Calu3 (cell line): ENCODE data around the gene KHDC3L. TPM values are rescaled to one million over a fixed set of nuclear protein-coding genes. Genes with fewer than 3 reads are reported as not detected.

Source experiments
- Bru-seq: library from RNA; stranded (reverse); fragments of 400-500 nt; gene quantifications from one replicate; lab custom pipeline; 2021; lab: Mats Ljungman, UMichigan
- BruChase-seq, 2 experiments: library from RNA; stranded (reverse); fragments of 400-500 nt; gene quantifications; one replicate each; lab custom pipeline; 2021; lab: Mats Ljungman, UMichigan
- BruUV-seq: library from RNA; stranded (reverse); fragments of 400-500 nt; replicated peaks from 2 replicates; lab custom pipeline; 2021; lab: Mats Ljungman, UMichigan
- CTCF ChIA-PET: fragments of 300-600 bp; sonication (Branson Sonifier 250); formaldehyde crosslinking; loops from one replicate; lab custom pipeline; 2022; ENCODE audit warnings: antibody characterized with exemption; lab: Charles Lee
- DNase-seq: peaks from one replicate; pipeline ENCODE4 v3.0.0; 2022
- H3K27ac Mint-ChIP-seq: one replicate; pipeline ENCODE4 v1.8.0; 2022; ENCODE audit warnings: mixed read lengths; ENCODE audit not compliant: unreplicated experiment
- H3K27me3 Mint-ChIP-seq: one replicate; pipeline ENCODE4 v1.8.0; 2022; ENCODE audit warnings: mixed read lengths; ENCODE audit not compliant: unreplicated experiment
- H3K36me3 Mint-ChIP-seq: one replicate; pipeline ENCODE4 v1.8.0; 2022; ENCODE audit warnings: mild to moderate bottlenecking, moderate library complexity, mixed read lengths; ENCODE audit not compliant: insufficient read depth, unreplicated experiment
- H3K4me1 Mint-ChIP-seq: one replicate; pipeline ENCODE4 v1.8.0; 2022; ENCODE audit warnings: mild to moderate bottlenecking, low read depth, mixed read lengths; ENCODE audit not compliant: unreplicated experiment
- H3K4me3 Mint-ChIP-seq: one replicate; pipeline ENCODE4 v1.8.0; 2022; ENCODE audit warnings: mild to moderate bottlenecking, low read depth, moderate library complexity, mixed read lengths; ENCODE audit not compliant: unreplicated experiment
- H3K9me3 Mint-ChIP-seq: one replicate; pipeline ENCODE4 v1.8.0; 2022; ENCODE audit warnings: low read depth, mixed read lengths; ENCODE audit not compliant: unreplicated experiment
- intact Hi-C: fragments of 100-400 bp; cut with micrococcal nuclease; formaldehyde crosslinking; loops from one replicate; pipeline ENCODE4 v1.10.0; 2022; ENCODE audit not compliant: unreplicated experiment
- long read RNA-seq: library from polyadenylated mRNA; stranded (forward); transcript quantifications from one replicate; pipeline ENCODE4 v2.0.0, GENCODE V29; 2022
- total RNA-seq: library from RNA; stranded (reverse); gene quantifications from 2 replicates; pipeline ENCODE4 v1.2.3, GENCODE V29; 2022
- TF ChIP-seq, protein P1 (sequence below): fragments of 200-600 bp; IDR thresholded peaks from one replicate; pipeline ENCODE4 v1.8.0; 2022; ENCODE audit warnings: antibody characterized with exemption; ENCODE audit not compliant: unreplicated experiment

Gene KHDC3L, protein sequence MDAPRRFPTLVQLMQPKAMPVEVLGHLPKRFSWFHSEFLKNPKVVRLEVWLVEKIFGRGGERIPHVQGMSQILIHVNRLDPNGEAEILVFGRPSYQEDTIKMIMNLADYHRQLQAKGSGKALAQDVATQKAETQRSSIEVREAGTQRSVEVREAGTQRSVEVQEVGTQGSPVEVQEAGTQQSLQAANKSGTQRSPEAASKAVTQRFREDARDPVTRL
- not detected in 2 replicates for total RNA-seq
- Bru-seq, nascent RNA = not detected
- BruChase-seq, experiment 1, labeled RNA remaining after a 6-hour chase = not detected
- BruChase-seq, experiment 2, labeled RNA remaining after a 2-hour chase = not detected
- long read RNA-seq = 0 reads

DNA sequence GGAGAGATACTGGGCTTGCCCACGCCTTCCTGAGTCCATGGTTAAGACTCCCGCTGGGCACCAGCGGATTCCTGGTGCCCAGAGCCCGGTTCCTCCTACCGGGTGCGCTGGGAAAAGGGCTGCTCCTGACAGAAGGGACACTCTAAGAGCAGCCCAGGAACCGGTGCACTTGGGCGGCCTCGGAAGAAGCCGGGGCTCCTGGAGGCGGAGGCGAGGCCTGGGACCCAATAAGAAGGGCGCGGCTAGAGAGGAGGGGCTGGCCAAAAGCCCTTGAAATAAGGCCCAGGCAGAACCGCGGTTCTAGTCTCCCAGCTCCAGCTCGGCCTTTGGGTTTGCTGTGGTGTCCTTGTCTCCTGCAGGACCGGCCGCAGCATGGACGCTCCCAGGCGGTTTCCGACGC lies at the start of gene KHDC3L:
Gene KHDC3L (plus strand): TSS at position 301 of the 400 bp plus-strand sequence. CDS start 72 bp downstream, at position 373.
- CTCF ChIA-PET = no interaction called here
- H3K27me3 Mint-ChIP-seq = no peaks in the 10 kb centered on the region
- H3K9me3 Mint-ChIP-seq = no peaks in the 10 kb centered on the region
- H3K4me1 Mint-ChIP-seq = no peaks in the 10 kb centered on the region
- DNase-seq = no peak
- no peaks in the 10 kb centered on the region for H3K36me3 Mint-ChIP-seq
- intact Hi-C loops = no loop called here
- no TSS peak for BruUV-seq
- no peak within 1 kb of the TSS for H3K4me3 Mint-ChIP-seq
- no peak within 1 kb of the TSS for H3K27ac Mint-ChIP-seq
- TF ChIP-seq, protein P1, sequence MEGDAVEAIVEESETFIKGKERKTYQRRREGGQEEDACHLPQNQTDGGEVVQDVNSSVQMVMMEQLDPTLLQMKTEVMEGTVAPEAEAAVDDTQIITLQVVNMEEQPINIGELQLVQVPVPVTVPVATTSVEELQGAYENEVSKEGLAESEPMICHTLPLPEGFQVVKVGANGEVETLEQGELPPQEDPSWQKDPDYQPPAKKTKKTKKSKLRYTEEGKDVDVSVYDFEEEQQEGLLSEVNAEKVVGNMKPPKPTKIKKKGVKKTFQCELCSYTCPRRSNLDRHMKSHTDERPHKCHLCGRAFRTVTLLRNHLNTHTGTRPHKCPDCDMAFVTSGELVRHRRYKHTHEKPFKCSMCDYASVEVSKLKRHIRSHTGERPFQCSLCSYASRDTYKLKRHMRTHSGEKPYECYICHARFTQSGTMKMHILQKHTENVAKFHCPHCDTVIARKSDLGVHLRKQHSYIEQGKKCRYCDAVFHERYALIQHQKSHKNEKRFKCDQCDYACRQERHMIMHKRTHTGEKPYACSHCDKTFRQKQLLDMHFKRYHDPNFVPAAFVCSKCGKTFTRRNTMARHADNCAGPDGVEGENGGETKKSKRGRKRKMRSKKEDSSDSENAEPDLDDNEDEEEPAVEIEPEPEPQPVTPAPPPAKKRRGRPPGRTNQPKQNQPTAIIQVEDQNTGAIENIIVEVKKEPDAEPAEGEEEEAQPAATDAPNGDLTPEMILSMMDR = no peak

DNA sequence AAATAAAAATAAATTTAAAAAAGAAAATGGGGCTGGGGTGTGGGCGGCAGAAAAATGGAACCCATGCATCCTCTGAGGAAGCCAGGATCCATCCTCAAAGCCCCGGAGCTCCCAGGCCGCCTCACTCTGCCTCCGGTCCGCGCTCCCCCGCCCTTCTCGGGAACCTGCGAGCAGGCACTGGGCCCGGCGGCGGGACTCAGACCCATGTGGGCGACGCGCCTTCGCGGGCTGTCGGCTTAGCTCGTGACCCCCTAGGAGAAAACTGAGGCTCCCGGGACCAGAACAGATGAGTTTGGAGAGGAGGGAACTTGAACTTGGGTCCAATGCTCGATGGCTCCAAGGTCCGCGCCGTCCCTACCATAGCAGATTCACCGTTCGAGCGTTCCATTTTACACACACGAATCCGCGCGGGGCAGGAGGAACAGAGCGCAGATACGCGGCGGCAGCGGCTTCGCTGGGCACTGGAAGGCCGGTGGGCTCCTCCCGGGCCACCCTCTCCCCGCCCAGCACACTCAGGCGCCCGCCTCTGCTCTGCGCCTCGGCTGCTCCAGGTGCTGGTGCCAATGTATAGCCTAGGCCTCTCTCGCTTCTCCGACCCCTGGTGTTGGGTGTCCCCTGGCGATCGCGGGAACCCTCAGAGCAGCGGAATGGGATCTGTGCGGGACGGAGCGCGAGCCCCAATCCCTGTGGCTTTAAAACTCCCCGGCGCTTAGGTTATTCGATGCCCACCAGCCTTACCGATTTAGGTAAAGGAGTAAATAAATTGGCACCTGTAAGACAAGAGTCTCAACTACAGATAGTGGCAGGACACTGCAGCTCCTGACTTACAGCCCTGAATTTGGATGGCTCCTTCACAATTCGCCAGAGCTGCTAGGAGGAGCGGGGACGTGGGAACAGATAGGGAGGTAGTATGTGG lies 47.6 kb upstream of the KHDC3L start:
- H3K36me3 Mint-ChIP-seq = peaks cover 8% of the 10 kb centered on the region
- TF ChIP-seq, protein P1 = no peak
- no TSS peak for BruUV-seq
- H3K4me1 Mint-ChIP-seq = peaks cover 13% of the 10 kb centered on the region
- CTCF ChIA-PET = no interaction called here
- H3K27ac Mint-ChIP-seq = no peak overlapping the region
- H3K27me3 Mint-ChIP-seq = no peaks in the 10 kb centered on the region
- H3K9me3 Mint-ChIP-seq = peaks cover 5% of the 10 kb centered on the region
- no peak for DNase-seq
- intact Hi-C loops = no loop called here
- no peak overlapping the region for H3K4me3 Mint-ChIP-seq

DNA sequence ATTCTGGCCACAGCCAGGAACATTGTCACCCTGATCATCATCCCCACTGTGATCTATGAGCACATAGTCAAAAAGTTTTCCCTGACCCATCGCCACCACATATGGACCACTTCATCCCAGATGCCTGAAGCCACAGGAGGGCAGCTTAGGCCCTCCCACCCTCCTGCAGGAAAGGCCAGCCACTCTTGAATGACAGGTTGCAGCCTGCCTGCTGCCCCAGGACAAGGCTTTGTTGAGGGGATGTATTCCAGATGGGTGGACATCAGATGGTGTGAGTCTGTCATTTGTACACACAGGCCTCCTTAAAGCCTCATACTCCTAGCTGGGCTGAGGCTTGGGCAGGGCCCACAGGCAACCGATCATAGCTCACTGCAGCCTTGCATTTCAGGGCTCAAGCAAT lies 39.1 kb upstream of the KHDC3L start:
- Mint-ChIP-seq H3K27ac (no peak overlapping the region), H3K27me3 (peaks cover 6% of the 10 kb centered on the region), H3K36me3 (no peaks in the 10 kb centered on the region), H3K4me1 (no peaks in the 10 kb centered on the region), H3K4me3 (no peak overlapping the region), H3K9me3 (peaks cover 2% of the 10 kb centered on the region)
- no TSS peak for BruUV-seq
- CTCF ChIA-PET = interaction anchor here (1.1 kb wide), 1 partner anchor 37 kb away, joined by 4 read pairs; no protein-coding TSS in a partner anchor
- intact Hi-C loops = no loop called here
- TF ChIP-seq, protein P1 = no peak
- no peak for DNase-seq

DNA sequence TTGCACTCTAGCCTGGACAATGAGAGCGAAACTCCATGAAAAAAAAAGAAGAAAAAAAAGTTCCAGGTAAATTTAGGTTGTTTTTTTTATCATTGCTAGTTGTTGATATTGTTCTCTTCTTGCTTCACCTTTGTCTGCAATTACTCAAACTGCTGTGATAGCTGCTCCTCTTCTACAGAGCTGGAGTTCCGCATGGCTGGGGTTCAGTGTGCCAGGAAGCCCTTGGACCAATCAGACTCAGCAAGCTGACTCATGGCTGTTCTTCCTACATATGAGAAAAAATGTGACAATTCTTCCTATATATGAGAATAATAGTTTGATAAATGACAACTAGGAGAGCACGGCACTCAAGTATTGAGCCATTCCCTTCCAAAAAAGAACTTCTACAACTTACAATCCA lies 36.8 kb upstream of the KHDC3L start:
- CTCF ChIA-PET = interaction anchor here (1.7 kb wide), 1 partner anchor 40 kb away, joined by 5 read pairs; no protein-coding TSS in a partner anchor
- TF ChIP-seq, protein P1 = no peak
- H3K9me3 Mint-ChIP-seq = no peaks in the 10 kb centered on the region
- DNase-seq = no peak
- H3K4me1 Mint-ChIP-seq = no peaks in the 10 kb centered on the region
- no peaks in the 10 kb centered on the region for H3K36me3 Mint-ChIP-seq
- intact Hi-C loops = loop anchor here (1.0 to 5.0 kb wide), 3 partner anchors 40 to 709 kb away; no protein-coding TSS in a partner anchor
- peaks cover 14% of the 10 kb centered on the region for H3K27me3 Mint-ChIP-seq
- H3K27ac Mint-ChIP-seq = no peak overlapping the region
- no peak overlapping the region for H3K4me3 Mint-ChIP-seq
- BruUV-seq = no TSS peak
